ENCODE data around the gene CLSTN2. TPM values are rescaled to one million over a fixed set of nuclear protein-coding genes. Genes with fewer than 3 reads are reported as not detected.
"Not testable (repeated sequence)": the region's sequence is repeated elsewhere in the genome, so short reads cannot be mapped to it uniquely, and the experiment has no call there.

Gene CLSTN2
- total and polyA plus RNA-seq, 10 donors = 0.02 to 0.22 (median 0.13) TPM; not detected in 1

DNA sequence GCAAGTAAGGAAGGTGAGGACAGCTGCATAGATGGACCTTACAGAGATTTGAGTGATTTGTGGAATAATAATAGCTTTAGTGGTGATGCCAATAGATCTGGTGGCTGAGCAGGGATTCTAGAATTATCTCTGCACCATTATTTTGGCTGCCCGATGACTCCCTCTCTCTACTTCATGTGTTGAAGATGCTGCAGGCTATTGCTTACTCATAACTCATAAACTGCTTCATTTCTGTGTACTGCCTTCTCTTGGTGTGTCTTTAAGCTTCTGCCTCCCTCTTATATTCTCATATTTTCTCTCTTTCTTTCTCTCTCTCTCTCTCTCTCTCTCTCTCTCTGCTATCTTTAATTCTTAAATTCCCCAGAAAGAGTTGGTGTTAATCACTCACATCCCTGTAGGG lies 486.9 kb downstream of the CLSTN2 start:
- 85 to 94% (median 88%) methylated on average over 1 of the region's 1 CpG for WGBS, 5 donors
- intact Hi-C loops (cut with DNase I; ENCODE audit: low total_unique reads) = no loop called here

DNA sequence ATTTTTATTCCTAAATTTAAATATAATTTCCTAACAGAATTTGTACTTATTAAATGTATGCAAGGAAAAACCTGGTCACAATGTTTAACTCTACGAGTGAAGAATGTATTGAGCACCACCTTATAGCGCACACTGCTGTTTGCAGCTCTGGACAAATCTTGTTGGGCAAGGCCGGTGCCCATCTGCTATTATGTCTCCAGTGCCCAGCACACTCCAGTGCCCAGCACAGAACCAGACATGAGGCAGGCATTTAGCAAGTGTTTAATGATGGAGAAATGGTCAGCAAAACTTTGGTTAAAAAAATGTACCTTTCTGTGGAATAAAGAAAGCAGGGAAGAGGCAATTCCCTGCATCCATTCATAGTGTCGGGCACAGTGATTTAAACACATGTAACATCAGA lies 488.2 kb downstream of the CLSTN2 start:
- Histone ChIP-seq H3K36me3 (no peaks in the 10 kb centered on the region), H3K27me3 (replicated peaks in 1 of 7) (no peaks in the 10 kb centered on the region), H3K4me1 (no peaks in the 10 kb centered on the region), H3K9me3 (no peaks in the 10 kb centered on the region), H3K4me3 (no peak overlapping the region), H3K27ac (no peak overlapping the region)
- intact Hi-C loops (cut with DNase I; ENCODE audit: low total_unique reads) = no loop called here
- no peak for DNase-seq
- 82 to 92% (median 89%) methylated on average over 4 of the region's 4 CpGs for WGBS, 5 donors
- TF ChIP-seq POLR2A (IDR thresholded peaks at IDR 0.05) = no peak
- no peak for TF ChIP-seq POLR2AphosphoS5 (IDR thresholded peaks at IDR 0.05)
- TF ChIP-seq, protein P1, sequence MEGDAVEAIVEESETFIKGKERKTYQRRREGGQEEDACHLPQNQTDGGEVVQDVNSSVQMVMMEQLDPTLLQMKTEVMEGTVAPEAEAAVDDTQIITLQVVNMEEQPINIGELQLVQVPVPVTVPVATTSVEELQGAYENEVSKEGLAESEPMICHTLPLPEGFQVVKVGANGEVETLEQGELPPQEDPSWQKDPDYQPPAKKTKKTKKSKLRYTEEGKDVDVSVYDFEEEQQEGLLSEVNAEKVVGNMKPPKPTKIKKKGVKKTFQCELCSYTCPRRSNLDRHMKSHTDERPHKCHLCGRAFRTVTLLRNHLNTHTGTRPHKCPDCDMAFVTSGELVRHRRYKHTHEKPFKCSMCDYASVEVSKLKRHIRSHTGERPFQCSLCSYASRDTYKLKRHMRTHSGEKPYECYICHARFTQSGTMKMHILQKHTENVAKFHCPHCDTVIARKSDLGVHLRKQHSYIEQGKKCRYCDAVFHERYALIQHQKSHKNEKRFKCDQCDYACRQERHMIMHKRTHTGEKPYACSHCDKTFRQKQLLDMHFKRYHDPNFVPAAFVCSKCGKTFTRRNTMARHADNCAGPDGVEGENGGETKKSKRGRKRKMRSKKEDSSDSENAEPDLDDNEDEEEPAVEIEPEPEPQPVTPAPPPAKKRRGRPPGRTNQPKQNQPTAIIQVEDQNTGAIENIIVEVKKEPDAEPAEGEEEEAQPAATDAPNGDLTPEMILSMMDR (IDR thresholded peaks at IDR 0.05 in 8 of 11, conservative IDR thresholded peaks at IDR 0.05 in 3 of 11) = no peak

More for the DNA sequence above, 486.9 kb downstream of the CLSTN2 start:
- Histone ChIP-seq H3K27ac (no peak overlapping the region), H3K4me3 (no peak overlapping the region), H3K9me3 (no peaks in the 10 kb centered on the region), H3K27me3 (replicated peaks in 1 of 7) (no peaks in the 10 kb centered on the region), H3K4me1 (no peaks in the 10 kb centered on the region), H3K36me3 (no peaks in the 10 kb centered on the region)
- no peak for DNase-seq
- TF ChIP-seq POLR2AphosphoS5 (IDR thresholded peaks at IDR 0.05) (no peak), POLR2A (IDR thresholded peaks at IDR 0.05) (no peak)
- TF ChIP-seq, protein P1 (IDR thresholded peaks at IDR 0.05 in 8 of 11, conservative IDR thresholded peaks at IDR 0.05 in 3 of 11) = no peak

DNA sequence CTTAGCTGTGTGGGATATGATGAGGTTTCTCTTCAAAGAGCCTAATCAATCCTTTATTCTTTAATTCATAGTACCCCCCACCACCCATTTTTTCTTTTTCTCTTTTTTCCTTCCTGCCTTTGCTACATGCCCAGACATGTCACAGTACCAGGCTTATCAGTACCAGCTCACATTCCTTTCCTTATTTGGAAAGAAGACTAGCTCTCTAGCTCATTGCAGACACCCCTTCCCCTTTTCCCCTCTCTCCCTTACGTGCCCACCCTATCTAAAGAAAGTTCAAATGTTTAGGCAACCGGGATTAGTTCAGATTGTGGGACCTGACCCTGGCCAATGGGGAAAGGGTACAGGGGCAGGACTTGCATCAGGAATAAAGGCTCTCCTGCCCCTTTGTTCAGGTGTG lies 488.6 kb downstream of the CLSTN2 start:
- H3K4me1 ChIP-seq; H3K4me3 ChIP-seq; intact Hi-C loops (cut with DNase I; ENCODE audit: low total_unique reads); H3K36me3 ChIP-seq; H3K27ac ChIP-seq; H3K9me3 ChIP-seq; H3K27me3 ChIP-seq (replicated peaks in 1 of 7); DNase-seq: not testable (repeated sequence)
- 37 to 64% (median 49%) methylated on average over 2 of the region's 2 CpGs for WGBS, 5 donors

DNA sequence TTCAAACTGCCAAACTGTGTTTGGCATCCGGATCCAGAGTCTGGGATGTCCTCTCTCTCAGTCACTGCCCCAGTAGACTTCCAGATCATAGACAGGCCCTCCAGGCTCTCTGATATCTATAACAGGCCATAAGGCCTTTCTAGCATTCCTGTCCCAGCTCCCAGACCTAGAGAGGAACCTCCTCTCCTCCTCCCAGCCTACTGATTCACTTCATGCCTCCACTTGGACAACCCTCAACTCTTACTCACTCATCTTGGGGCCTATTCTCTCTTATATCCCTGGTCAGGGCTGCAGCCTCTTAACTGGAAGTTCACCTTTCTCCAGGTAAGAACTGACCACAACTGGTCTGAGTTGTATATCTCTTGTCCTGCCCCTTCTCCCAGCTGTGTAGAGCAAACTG lies 489.2 kb downstream of the CLSTN2 start:
- Histone ChIP-seq H3K4me1 (no peaks in the 10 kb centered on the region), H3K27me3 (replicated peaks in 1 of 7) (peaks cover 0 to 2% (median 0%) of the 10 kb centered on the region in 7 donors), H3K4me3 (no peak overlapping the region), H3K27ac (no peak overlapping the region), H3K9me3 (no peaks in the 10 kb centered on the region), H3K36me3 (no peaks in the 10 kb centered on the region)
- intact Hi-C loops (cut with DNase I; ENCODE audit: low total_unique reads) = no loop called here
- TF ChIP-seq POLR2AphosphoS5 (IDR thresholded peaks at IDR 0.05) (no peak), POLR2A (IDR thresholded peaks at IDR 0.05) (no peak)
- TF ChIP-seq, protein P1 (IDR thresholded peaks at IDR 0.05 in 8 of 11, conservative IDR thresholded peaks at IDR 0.05 in 3 of 11) = no peak
- WGBS, 5 donors = 77 to 96% (median 83%) methylated on average over 1 of the region's 1 CpG
- no peak for DNase-seq

- Histone ChIP-seq H3K27ac (no peak overlapping the region), H3K4me3 (no peak overlapping the region), H3K27me3 (replicated peaks in 1 of 7) (peaks cover 0 to 5% (median 0%) of the 10 kb centered on the region in 7 donors), H3K9me3 (no peaks in the 10 kb centered on the region), H3K4me1 (no peaks in the 10 kb centered on the region), H3K36me3 (no peaks in the 10 kb centered on the region)
- 33 to 80% (median 46%) methylated on average over 1 of the region's 1 CpG for WGBS, 5 donors
- intact Hi-C loops (cut with DNase I; ENCODE audit: low total_unique reads) = no loop called here
- TF ChIP-seq, protein P1 (IDR thresholded peaks at IDR 0.05 in 8 of 11, conservative IDR thresholded peaks at IDR 0.05 in 3 of 11) = no peak
- TF ChIP-seq POLR2A (IDR thresholded peaks at IDR 0.05) (no peak), POLR2AphosphoS5 (IDR thresholded peaks at IDR 0.05) (no peak)
- no peak for DNase-seq
Observed at GRCh38 chr3:140424726-140425125, 489.7 kb downstream of the CLSTN2 start.
